Head of caudate nucleus (tissue), 42 donors: ENCODE results near the gene KIF11.
"Not testable (repeated sequence)": the region's sequence is repeated elsewhere in the genome, so short reads cannot be mapped to it uniquely, and the experiment has no call there.

Experiments used
- DNase-seq, 42 donors: peaks; one replicate each; pipeline versions ENCODE4 v3.0.0 to v3.0.0-alpha.2; 2020 to 2021; ENCODE audit warnings: mixed read lengths in 7 of 42
- intact Hi-C: fragments of 100-400 bp; cut with DNase I; formaldehyde crosslinking; loops from one replicate; pipeline ENCODE4 v1.15.0; 2022

The KIF11 gene

GRCh38 chr10:92575961-92576360, 17.0 kb upstream of the KIF11 start:
- no peak for DNase-seq
- intact Hi-C loops: loop anchor here (2.0 kb wide), 2 partner anchors 15 to 59 kb away; no protein-coding TSS in a partner anchor

DNA sequence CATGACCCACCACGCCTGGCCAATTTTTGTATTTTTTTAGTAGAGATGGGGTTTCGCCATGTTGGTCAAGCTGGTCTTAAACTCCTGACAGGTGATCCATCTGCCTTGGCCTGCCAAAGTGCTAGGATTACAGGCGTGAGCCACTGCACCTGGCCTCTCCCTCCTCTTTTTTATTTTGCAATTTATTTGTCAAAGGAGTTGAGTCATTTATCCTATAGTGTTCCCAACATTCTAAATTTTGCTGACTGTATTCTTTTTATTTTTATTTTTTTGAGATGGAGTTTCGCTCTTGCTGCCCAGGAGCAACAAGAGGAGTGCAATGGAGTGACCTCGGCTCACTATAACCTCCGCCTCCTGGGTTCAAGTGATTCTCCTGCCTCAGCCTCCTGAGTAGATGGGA, 10.6 kb upstream of the KIF11 start:
- DNase-seq, intact Hi-C loops: not testable (repeated sequence)

DNA sequence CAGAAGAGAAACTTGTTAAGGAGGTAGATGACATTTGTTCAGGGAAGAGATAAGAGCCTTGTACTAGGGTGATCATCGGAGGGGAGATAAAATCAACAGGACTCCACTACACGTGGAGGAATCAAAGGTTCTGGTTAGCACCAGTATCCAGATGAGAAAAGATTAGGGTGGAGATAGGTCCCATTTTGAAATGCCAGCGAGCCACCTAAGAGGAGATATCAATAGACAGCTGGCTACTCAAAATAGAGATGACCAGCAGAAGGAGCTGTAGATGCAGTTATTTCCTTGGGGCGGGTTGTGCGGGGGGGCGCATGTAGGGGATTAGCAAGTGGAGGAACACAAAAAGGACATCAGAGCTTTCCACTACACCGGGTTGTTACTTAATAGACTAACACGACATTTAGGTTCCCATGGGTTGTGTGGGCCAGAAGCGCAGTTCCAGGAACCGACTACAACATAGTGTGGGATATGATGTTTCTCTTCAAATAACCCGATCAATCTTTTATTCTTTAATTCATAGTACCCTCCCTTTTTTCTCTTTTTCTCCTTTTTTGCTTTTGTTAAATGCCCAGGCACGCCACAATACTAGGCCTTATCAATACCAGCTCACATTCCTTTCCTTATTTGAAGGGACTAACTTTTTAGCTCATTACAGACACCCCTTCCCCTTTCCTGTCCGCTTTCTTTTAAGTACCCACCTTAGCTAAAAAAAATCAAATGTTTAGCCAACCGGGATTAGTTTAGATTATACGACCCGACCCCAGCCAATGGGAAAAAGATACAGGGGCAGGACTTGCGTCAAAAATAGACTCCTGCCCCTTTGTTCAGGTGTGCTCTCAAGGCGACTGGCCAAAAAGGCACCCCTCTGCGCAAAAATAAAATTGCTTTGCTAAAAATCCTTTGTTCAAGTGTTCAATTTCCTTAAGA, 2.0 kb upstream of the KIF11 start:
- intact Hi-C loops: loop anchor here (2.0 to 10.0 kb wide), 2 partner anchors 16 to 254 kb away; partner anchors contain the start of genes EXOC6 and IDE
- peak in 38 of 42 donors; percentile 6 to 72 (median 39) for DNase-seq

DNA sequence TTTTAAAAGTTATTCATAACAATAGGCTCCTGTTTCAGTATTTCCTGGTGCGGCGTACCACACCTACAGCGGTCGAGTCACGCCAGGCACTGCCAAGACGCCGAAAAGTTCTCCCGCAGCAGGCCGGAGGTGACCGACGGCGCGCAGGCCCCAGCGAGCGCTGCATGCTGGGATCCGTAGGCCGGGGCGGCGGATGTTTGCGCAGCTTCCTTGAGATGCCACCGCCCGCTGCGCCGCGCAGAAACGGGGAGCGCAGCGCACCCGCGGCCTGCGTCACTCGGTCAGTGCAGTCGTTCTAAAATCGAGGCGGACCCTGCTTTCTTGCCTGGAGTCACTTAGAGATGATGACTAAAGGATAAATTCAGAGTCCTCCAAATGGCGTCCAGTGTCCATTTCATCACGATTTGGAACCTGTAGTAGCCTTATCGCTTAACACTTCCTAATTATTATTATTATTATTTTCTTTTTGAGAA, 1.3 kb upstream of the KIF11 start:
- intact Hi-C loops: loop anchor here (2.0 to 10.0 kb wide), 2 partner anchors 17 to 253 kb away; partner anchors contain the start of genes EXOC6 and IDE

GRCh38 chr10:92593619-92594588, 974 bp downstream of the KIF11 start:
- intact Hi-C loops: loop anchor here (10.0 kb wide), 1 partner anchor 251 kb away; the partner anchor contains the start of gene EXOC6
- DNase-seq: no peak

More for the DNA sequence above, 1.3 kb upstream of the KIF11 start:
- peak; percentile 78 to 96 (median 91) for DNase-seq

- no peak for DNase-seq
- intact Hi-C loops: loop anchor here (10.0 kb wide), 1 partner anchor 249 kb away; the partner anchor contains the start of gene EXOC6
Measured at GRCh38 chr10:92595505-92595904, 2.6 kb downstream of the KIF11 start.

GRCh38 chr10:92598321-92598720, 5.4 kb downstream of the KIF11 start:
- intact Hi-C loops: loop anchor here (10.0 kb wide), 1 partner anchor 246 kb away; the partner anchor contains the start of gene EXOC6
- DNase-seq: no peak

- intact Hi-C loops: no loop called here
- DNase-seq: no peak
Measured at GRCh38 chr10:92604841-92605240, 11.9 kb downstream of the KIF11 start.

DNA sequence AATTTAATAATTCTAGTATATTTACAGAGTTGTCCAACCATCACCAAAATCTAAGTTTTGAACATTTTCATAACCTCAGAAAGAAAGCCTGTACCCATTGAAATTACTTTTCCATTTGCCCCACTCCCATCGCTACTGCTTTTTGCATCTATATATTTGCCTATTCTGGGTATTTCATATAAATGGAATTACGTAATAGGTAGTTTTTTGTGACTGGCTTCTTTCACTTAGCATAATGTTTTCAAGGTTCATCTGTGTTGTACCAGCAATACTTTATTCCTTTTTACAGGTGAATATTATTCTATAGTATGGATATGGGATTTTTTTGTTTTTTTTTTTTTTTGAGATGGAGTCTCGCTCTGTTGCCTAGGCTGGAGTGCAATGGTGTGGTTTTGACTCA, 22.6 kb downstream of the KIF11 start:
- DNase-seq: no peak
- intact Hi-C loops: no loop called here

GRCh38 chr10:92619368-92619767, 26.4 kb downstream of the KIF11 start:
- DNase-seq: no peak
- intact Hi-C loops: no loop called here

- intact Hi-C loops: no loop called here
- peak in 1 of 42 donors; percentile 6 for DNase-seq
Measured at GRCh38 chr10:92627845-92628480, 35.0 kb downstream of the KIF11 start.

DNA sequence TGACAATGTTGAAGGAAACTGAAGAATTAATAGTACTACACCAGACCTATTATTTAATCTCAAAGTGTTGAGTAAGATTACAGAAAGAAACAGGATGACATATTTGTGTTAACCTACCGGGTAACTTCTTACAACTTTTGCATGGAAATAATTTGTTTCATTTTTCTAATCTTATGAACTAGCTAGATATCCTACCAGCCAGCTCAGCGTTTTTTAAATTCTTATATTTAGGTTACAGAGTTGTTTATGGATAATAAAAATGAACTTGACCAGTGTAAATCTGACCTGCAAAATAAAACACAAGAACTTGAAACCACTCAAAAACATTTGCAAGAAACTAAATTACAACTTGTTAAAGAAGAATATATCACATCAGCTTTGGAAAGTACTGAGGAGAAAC, 37.0 kb downstream of the KIF11 start:
- no peak for DNase-seq
- intact Hi-C loops: no loop called here

- intact Hi-C loops: no loop called here
- no peak for DNase-seq
Measured at GRCh38 chr10:92638037-92638436, 45.1 kb downstream of the KIF11 start.

DNA sequence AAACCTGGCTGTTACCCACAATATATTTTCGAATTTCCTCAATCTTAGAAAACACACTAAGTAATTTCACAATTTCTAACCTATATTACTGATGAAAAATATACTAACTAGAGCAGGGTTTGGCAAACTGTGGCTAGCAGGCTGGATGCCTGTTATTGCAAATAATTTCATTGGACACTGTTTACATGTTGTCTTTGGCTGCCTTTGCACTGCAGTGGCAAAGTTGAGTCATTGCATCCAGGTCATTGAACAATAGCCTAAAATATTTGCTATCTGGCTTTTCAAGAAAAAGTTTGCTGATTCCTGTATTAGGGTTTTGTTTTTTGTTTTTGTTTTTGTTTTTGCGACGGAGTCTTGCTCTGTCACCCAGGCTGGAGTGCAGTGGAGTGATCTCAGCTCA, 47.2 kb downstream of the KIF11 start:
- intact Hi-C loops: no loop called here
- no peak for DNase-seq

DNA sequence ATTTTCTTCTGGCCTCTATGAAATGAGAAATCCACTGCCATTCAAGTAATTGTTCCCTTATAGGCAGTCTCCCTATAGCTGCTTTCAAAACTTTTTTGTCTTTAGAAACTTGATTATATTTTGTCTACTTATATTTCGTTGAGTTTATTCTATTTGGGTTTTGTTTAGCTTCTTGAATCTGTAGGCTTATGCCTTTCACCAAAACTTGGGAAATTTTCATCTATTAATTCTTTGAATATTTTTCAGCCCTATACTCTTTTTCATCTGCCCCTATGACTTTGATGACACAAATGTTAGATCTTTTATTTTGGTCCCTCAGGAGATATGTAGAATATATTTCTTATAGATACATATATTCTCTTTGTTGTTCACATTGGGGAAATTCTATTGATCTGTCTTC, 48.6 kb downstream of the KIF11 start:
- intact Hi-C loops: no loop called here
- DNase-seq: no peak

GRCh38 chr10:92644921-92645320, 52.0 kb downstream of the KIF11 start:
- intact Hi-C loops: no loop called here
- DNase-seq: no peak

DNA sequence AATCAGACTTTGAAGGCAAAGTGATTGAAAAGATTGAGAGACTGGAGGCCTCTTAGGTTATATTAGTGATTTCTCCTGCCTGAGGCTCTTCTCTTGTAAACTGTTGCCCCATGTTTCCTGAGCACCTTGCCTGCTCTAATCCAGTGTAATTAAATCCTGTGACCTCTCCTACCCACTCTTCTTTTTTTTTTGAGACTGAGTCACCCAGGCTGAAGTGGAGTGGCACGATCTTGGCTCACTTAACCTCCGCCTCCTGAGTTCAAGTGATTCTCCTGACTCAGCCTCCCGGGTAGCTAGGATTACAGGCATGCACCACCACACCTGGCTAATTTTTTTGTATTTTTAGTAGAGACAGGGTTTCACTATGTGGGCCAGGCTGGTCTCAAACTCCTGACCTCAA, 57.9 kb downstream of the KIF11 start:
- intact Hi-C loops, DNase-seq: not testable (repeated sequence)

GRCh38 chr10:92655426-92655825, 62.5 kb downstream of the KIF11 start:
- intact Hi-C loops: no loop called here
- no peak for DNase-seq
